Fibroblast of pulmonary artery (primary cell): ENCODE data around the gene PLEKHA1.
A peak's percentile ranks its signal among the peaks of the same experiment; 100 is the strongest.

Experiments used
- DNase-seq: peaks from one replicate; pipeline ENCODE4 v3.0.0-alpha.2; 2010; ENCODE audit warnings: low read depth
- H3K4me3 ChIP-seq: replicated peaks from 2 replicates; pipeline ENCODE4 v1.5.1; 2011; ENCODE audit warnings: low read depth, mild to moderate bottlenecking, control low read depth, low read length, moderate library complexity
- CTCF ChIP-seq: IDR thresholded peaks from 2 replicates; pipeline ENCODE4 v1.5.1; 2011; ENCODE audit warnings: mild to moderate bottlenecking, control low read depth, low read length, inconsistent platforms; ENCODE audit errors: missing control alignments

PLEKHA1 gene

DNA sequence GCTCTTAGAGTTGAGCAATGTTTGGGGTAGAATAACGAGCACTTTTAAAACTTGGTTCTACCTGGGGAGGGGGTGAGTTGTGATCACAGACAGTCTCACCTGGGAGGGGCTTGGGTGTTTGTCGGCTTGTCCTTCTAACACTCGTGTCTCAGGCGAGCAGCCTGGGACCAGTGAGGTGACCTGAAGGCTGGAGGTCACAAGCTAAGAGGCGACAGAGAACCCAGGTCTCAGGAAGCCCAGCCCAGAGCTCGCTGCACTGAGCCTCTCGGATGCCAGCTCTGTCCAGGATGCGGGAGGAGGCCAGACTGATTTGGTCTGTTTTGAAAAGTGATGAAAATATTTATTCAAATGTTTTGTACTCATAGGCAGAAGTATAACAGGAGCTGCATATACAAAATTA lies 98.6 kb downstream of the PLEKHA1 start:
- no peak for TF ChIP-seq CTCF
- no peak overlapping the region for H3K4me3 ChIP-seq
- DNase-seq = no peak

- peak; percentile 49 for DNase-seq
- H3K4me3 ChIP-seq = peak overlapping the region; percentile 6
- TF ChIP-seq CTCF = no peak
These were observed 99.8 kb downstream of the PLEKHA1 start for GRCh38 chr10:122474131-122474818.

GRCh38 chr10:122475100-122475499 lies 100.6 kb downstream of the PLEKHA1 start:
- no peak overlapping the region for H3K4me3 ChIP-seq
- no peak for DNase-seq
- TF ChIP-seq CTCF = no peak

- no peak for TF ChIP-seq CTCF
- H3K4me3 ChIP-seq = no peak overlapping the region
- DNase-seq = no peak
These were observed 101.3 kb downstream of the PLEKHA1 start for GRCh38 chr10:122475591-122476332.

GRCh38 chr10:122476333-122476695 lies 101.8 kb downstream of the PLEKHA1 start:
- no peak overlapping the region for H3K4me3 ChIP-seq
- no peak for TF ChIP-seq CTCF
- no peak for DNase-seq

GRCh38 chr10:122477436-122477835 lies 102.9 kb downstream of the PLEKHA1 start:
- H3K4me3 ChIP-seq = no peak overlapping the region
- TF ChIP-seq CTCF = no peak
- DNase-seq = no peak
